BLaER1 treated with 17β-estradiol and CSF1 and Interleukin-3, amounts not matched to agents 10 nM and 100 nM (cell line): Measurements from ENCODE around the gene MFRP.
A peak's percentile ranks its signal among the peaks of the same experiment; 100 is the strongest.

ENCODE experiments used
- H3K27ac ChIP-seq, 11 experiments: shearing (Covaris generic); formaldehyde crosslinking; 2 replicates each; pipeline ENCODE4 v1.8.1; 2022
- H3K27me3 ChIP-seq, 11 experiments: shearing (Covaris generic); formaldehyde crosslinking; 2 replicates each; pipeline ENCODE4 v1.8.1; 2022
- H3K36me3 ChIP-seq, 11 experiments: shearing (Covaris generic); formaldehyde crosslinking; 2 replicates each; pipeline ENCODE4 v1.8.1; 2022
- H3K4me1 ChIP-seq, 10 experiments: shearing (Covaris generic); formaldehyde crosslinking; 2 replicates each; pipeline ENCODE4 v1.8.1; 2022
- H3K4me2 ChIP-seq, 11 experiments: shearing (Covaris generic); formaldehyde crosslinking; 2 replicates each; pipeline ENCODE4 v1.8.1; 2022
- H3K4me3 ChIP-seq, 10 experiments: shearing (Covaris generic); formaldehyde crosslinking; 2 replicates each; pipeline ENCODE4 v1.8.1; 2022
- H3K9ac ChIP-seq, 11 experiments: shearing (Covaris generic); formaldehyde crosslinking; 2 replicates each; pipeline ENCODE4 v1.8.1; 2022
- H3K9me3 ChIP-seq, 11 experiments: shearing (Covaris generic); formaldehyde crosslinking; replicated peaks in 1 of 11; 2 replicates each; pipeline ENCODE4 v1.8.1; 2022
- H4K20me1 ChIP-seq, 11 experiments: shearing (Covaris generic); formaldehyde crosslinking; 2 replicates each; pipeline ENCODE4 v1.8.1; 2022
- Cebpa-rat ChIP-seq, 11 experiments: shearing (Covaris generic); IDR thresholded peaks; 2 replicates each; pipeline ENCODE4 v1.8.1; 2022

The MFRP gene

GRCh38 chr11:119373921-119374631, 27.6 kb upstream of the MFRP start:
- Histone ChIP-seq H3K27me3 (no peaks in the 10 kb centered on the region), H3K9me3 (no peaks in the 10 kb centered on the region), H3K4me2 (peak overlapping the region in 9 of 11 experiments; percentile 5 to 55 (median 36); a peak in 14 of 22 replicates), H3K4me1 (peaks cover 9 to 74% (median 59%) of the 10 kb centered on the region in 10 experiments; a peak in 18 of 20 replicates), H3K4me3 (no peak overlapping the region), H4K20me1 (no peaks in the 10 kb centered on the region; a peak in 1 of 22 replicates), H3K9ac (no peak overlapping the region; a peak in 1 of 22 replicates), H3K27ac (no peak overlapping the region), H3K36me3 (no peaks in the 10 kb centered on the region)
- no peak for TF ChIP-seq Cebpa-rat (IDR thresholded peaks at IDR 0.05)

- H3K9me3 ChIP-seq = no peaks in the 10 kb centered on the region
- H4K20me1 ChIP-seq = no peaks in the 10 kb centered on the region; a peak in 1 of 22 replicates
- no peak for TF ChIP-seq Cebpa-rat (IDR thresholded peaks at IDR 0.05)
- H3K27ac ChIP-seq = no peak overlapping the region
- peak overlapping the region in 9 of 11 experiments; percentile 5 to 55 (median 36); a peak in 14 of 22 replicates for H3K4me2 ChIP-seq
- no peaks in the 10 kb centered on the region for H3K27me3 ChIP-seq
- peaks cover 16 to 81% (median 67%) of the 10 kb centered on the region in 10 experiments for H3K4me1 ChIP-seq
- no peak overlapping the region; a peak in 1 of 22 replicates for H3K9ac ChIP-seq
- H3K36me3 ChIP-seq = no peaks in the 10 kb centered on the region
- no peak overlapping the region for H3K4me3 ChIP-seq
Measured at GRCh38 chr11:119373059-119373920, 26.8 kb upstream of the MFRP start.

- peak overlapping the region in 8 of 11 experiments; percentile 5 to 74 (median 26); a peak in 9 of 22 replicates for H3K4me2 ChIP-seq
- no peak for TF ChIP-seq Cebpa-rat (IDR thresholded peaks at IDR 0.05)
- H3K9ac ChIP-seq = no peak overlapping the region
- H3K27ac ChIP-seq = no peak overlapping the region
- no peaks in the 10 kb centered on the region for H3K36me3 ChIP-seq
- H3K4me1 ChIP-seq = peaks cover 19 to 82% (median 70%) of the 10 kb centered on the region in 10 experiments
- H3K27me3 ChIP-seq = no peaks in the 10 kb centered on the region
- no peaks in the 10 kb centered on the region; a peak in 1 of 22 replicates for H4K20me1 ChIP-seq
- no peaks in the 10 kb centered on the region for H3K9me3 ChIP-seq
- H3K4me3 ChIP-seq = no peak overlapping the region
Measured at GRCh38 chr11:119372260-119373058, 26.0 kb upstream of the MFRP start.

GRCh38 chr11:119371778-119372182, 25.3 kb upstream of the MFRP start:
- H3K27ac ChIP-seq = no peak overlapping the region
- H3K36me3 ChIP-seq = no peaks in the 10 kb centered on the region
- no peaks in the 10 kb centered on the region; a peak in 1 of 22 replicates for H4K20me1 ChIP-seq
- H3K4me1 ChIP-seq = peaks cover 20 to 82% (median 69%) of the 10 kb centered on the region in 10 experiments
- no peaks in the 10 kb centered on the region for H3K27me3 ChIP-seq
- H3K4me3 ChIP-seq = no peak overlapping the region
- no peaks in the 10 kb centered on the region for H3K9me3 ChIP-seq
- H3K9ac ChIP-seq = no peak overlapping the region; a peak in 1 of 22 replicates
- no peak for TF ChIP-seq Cebpa-rat (IDR thresholded peaks at IDR 0.05)
- peak overlapping the region in 8 of 11 experiments; percentile 5 to 74 (median 26); a peak in 10 of 22 replicates for H3K4me2 ChIP-seq

GRCh38 chr11:119371067-119371601, 24.6 kb upstream of the MFRP start:
- no peaks in the 10 kb centered on the region for H3K9me3 ChIP-seq
- H3K4me1 ChIP-seq = peaks cover 20 to 82% (median 64%) of the 10 kb centered on the region in 10 experiments
- H3K9ac ChIP-seq = no peak overlapping the region; a peak in 1 of 22 replicates
- TF ChIP-seq Cebpa-rat (IDR thresholded peaks at IDR 0.05) = no peak
- no peaks in the 10 kb centered on the region for H3K27me3 ChIP-seq
- no peaks in the 10 kb centered on the region for H3K36me3 ChIP-seq
- H3K4me2 ChIP-seq = peak overlapping the region in 7 of 11 experiments; percentile 5 to 74 (median 34); a peak in 11 of 22 replicates
- H3K4me3 ChIP-seq = no peak overlapping the region
- no peaks in the 10 kb centered on the region for H4K20me1 ChIP-seq
- H3K27ac ChIP-seq = no peak overlapping the region

- peak overlapping the region in 8 of 11 experiments; percentile 5 to 74 (median 26); a peak in 11 of 22 replicates for H3K4me2 ChIP-seq
- H3K9me3 ChIP-seq = no peaks in the 10 kb centered on the region
- H3K4me3 ChIP-seq = no peak overlapping the region
- H4K20me1 ChIP-seq = no peaks in the 10 kb centered on the region
- H3K27me3 ChIP-seq = no peaks in the 10 kb centered on the region
- no peak overlapping the region for H3K27ac ChIP-seq
- peaks cover 20 to 80% (median 65%) of the 10 kb centered on the region in 10 experiments for H3K4me1 ChIP-seq
- no peaks in the 10 kb centered on the region for H3K36me3 ChIP-seq
- no peak for TF ChIP-seq Cebpa-rat (IDR thresholded peaks at IDR 0.05)
- peak overlapping the region in 2 of 11 experiments; percentile 44; a peak in 2 of 22 replicates for H3K9ac ChIP-seq
Measured at GRCh38 chr11:119370486-119371046, 24.1 kb upstream of the MFRP start.

GRCh38 chr11:119369132-119369925, 22.8 kb upstream of the MFRP start:
- no peak for TF ChIP-seq Cebpa-rat (IDR thresholded peaks at IDR 0.05)
- Histone ChIP-seq H4K20me1 (no peaks in the 10 kb centered on the region), H3K4me1 (peaks cover 32 to 89% (median 76%) of the 10 kb centered on the region in 10 experiments), H3K36me3 (no peaks in the 10 kb centered on the region), H3K9ac (peak overlapping the region in 2 of 11 experiments; percentile 13 to 32; a peak in 2 of 22 replicates), H3K4me2 (peak overlapping the region in 10 of 11 experiments; percentile 37 to 74 (median 61); a peak in 20 of 22 replicates), H3K4me3 (no peak overlapping the region), H3K9me3 (no peaks in the 10 kb centered on the region), H3K27ac (peak overlapping the region in 1 of 11 experiments; percentile 31; a peak in 1 of 22 replicates), H3K27me3 (peaks cover 2 to 12% (median 6%) of the 10 kb centered on the region in 11 experiments; a peak in 20 of 22 replicates)
